ENCODE measurements around the gene TMEM101. TPM values are rescaled to one million over a fixed set of nuclear protein-coding genes. Genes with fewer than 3 reads are reported as not detected.
"Not testable (repeated sequence)": the region's sequence is repeated elsewhere in the genome, so short reads cannot be mapped to it uniquely, and the experiment has no call there.

TMEM101 gene
- total and polyA plus RNA-seq, 2 of the 13 experiments (the other 11 are each of a cell fraction or from before 2014, with no cell fraction given): 72.0 to 100 TPM

- peak; percentile 14; the same call in 1 of the 2 replicates for TF ChIP-seq NR2C2 (CRISPR knock-in tag; IDR thresholded peaks at IDR 0.05; ENCODE audit: borderline replicate concordance)
- TF ChIP-seq BRD4 (CRISPR knock-in tag; IDR thresholded peaks at IDR 0.05): 0 out of 2 replicates have a peak, but pooled peaks have one; percentile 41
- peak; percentile 70 for TF ChIP-seq ZNF781 (CRISPR knock-in tag; IDR thresholded peaks at IDR 0.05; ENCODE audit: borderline replicate concordance, not compliant biosample characterization)
- TF ChIP-seq YEATS2 (CRISPR knock-in tag; IDR thresholded peaks at IDR 0.05; ENCODE audit: borderline replicate concordance): 0 out of 2 replicates have a peak, but pooled peaks have one; percentile 21
- TF ChIP-seq ERF (CRISPR knock-in tag; IDR thresholded peaks at IDR 0.05): 0 out of 2 replicates have a peak, but pooled peaks have one; percentile 38
- TF ChIP-seq ZBTB3 (CRISPR knock-in tag; IDR thresholded peaks at IDR 0.05; ENCODE audit: borderline replicate concordance, low read depth): peak; percentile 64; the same call in 1 of the 2 replicates
- peak; percentile 68; the same call in 1 of the 2 replicates for TF ChIP-seq SKIL (CRISPR knock-in tag; IDR thresholded peaks at IDR 0.05; ENCODE audit: borderline replicate concordance)
- TF ChIP-seq ZMYM4 (CRISPR knock-in tag; IDR thresholded peaks at IDR 0.05): peak; percentile 43
- 0 out of 2 replicates have a peak, but pooled peaks have one; percentile 48 for TF ChIP-seq ZNF878 (CRISPR knock-in tag; IDR thresholded peaks at IDR 0.05)
- 0 out of 2 replicates have a peak, but pooled peaks have one; percentile 29 for TF ChIP-seq ZNF350 (CRISPR knock-in tag; IDR thresholded peaks at IDR 0.05; ENCODE audit: borderline replicate concordance, low read depth)
- TF ChIP-seq, protein P1, sequence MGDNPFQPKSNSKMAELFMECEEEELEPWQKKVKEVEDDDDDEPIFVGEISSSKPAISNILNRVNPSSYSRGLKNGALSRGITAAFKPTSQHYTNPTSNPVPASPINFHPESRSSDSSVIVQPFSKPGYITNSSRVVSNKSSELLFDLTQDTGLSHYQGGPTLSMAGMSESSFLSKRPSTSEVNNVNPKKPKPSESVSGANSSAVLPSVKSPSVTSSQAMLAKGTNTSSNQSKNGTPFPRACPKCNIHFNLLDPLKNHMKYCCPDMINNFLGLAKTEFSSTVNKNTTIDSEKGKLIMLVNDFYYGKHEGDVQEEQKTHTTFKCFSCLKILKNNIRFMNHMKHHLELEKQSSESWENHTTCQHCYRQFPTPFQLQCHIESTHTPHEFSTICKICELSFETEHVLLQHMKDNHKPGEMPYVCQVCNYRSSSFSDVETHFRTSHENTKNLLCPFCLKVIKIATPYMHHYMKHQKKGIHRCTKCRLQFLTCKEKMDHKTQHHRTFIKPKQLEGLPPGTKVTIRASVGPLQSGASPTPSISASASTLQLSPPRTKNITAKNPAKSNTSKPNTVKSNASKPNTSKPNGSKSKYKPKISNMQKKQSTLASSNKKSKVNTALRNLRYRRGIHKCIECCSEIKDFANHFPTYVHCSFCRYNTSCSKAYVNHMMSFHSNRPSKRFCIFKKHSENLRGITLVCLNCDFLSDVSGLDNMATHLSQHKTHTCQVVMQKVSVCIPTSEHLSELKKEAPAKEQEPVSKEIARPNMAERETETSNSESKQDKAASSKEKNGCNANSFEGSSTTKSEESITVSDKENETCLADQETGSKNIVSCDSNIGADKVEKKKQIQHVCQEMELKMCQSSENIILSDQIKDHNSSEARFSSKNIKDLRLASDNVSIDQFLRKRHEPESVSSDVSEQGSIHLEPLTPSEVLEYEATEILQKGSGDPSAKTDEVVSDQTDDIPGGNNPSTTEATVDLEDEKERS (CRISPR knock-in tag; IDR thresholded peaks at IDR 0.05): peak; percentile 81
- peak; percentile 64 for TF ChIP-seq RFX1 (IDR thresholded peaks at IDR 0.05)
- 0 out of 2 replicates have a peak, but pooled peaks have one; percentile 26 for TF ChIP-seq ATF6 (CRISPR knock-in tag; conservative IDR thresholded peaks at IDR 0.05)
- TF ChIP-seq CREB1 (IDR thresholded peaks at IDR 0.05): not testable (repeated sequence)
- peak; percentile 35; the same call in 1 of the 2 replicates for TF ChIP-seq CREB1 (CRISPR knock-in tag; IDR thresholded peaks at IDR 0.05)
- TF ChIP-seq ZNF607 (CRISPR knock-in tag; IDR thresholded peaks at IDR 0.05; ENCODE audit: borderline replicate concordance): 0 out of 2 replicates have a peak, but pooled peaks have one; percentile 27
- TF ChIP-seq RARA (CRISPR knock-in tag; IDR thresholded peaks at IDR 0.05): peak; percentile 88
- 0 out of 2 replicates have a peak, but pooled peaks have one; percentile 17 for TF ChIP-seq ZNF225 (CRISPR knock-in tag; IDR thresholded peaks at IDR 0.05)
- peak; percentile 59 for TF ChIP-seq PPARG (CRISPR knock-in tag; conservative IDR thresholded peaks at IDR 0.05)
These were observed 42.1 kb downstream of the TMEM101 start (continued) for GRCh38 chr17:43972444-43973212.

All from HepG2 (cell line).